ENCODE data around the gene ODF4.

GRCh38 chr17:8312726-8313600 lies 26.7 kb upstream of the ODF4 start:
- TF ChIP-seq CTCF (IDR thresholded peaks at IDR 0.05) (no peak), POLR2A (IDR thresholded peaks at IDR 0.05) (no peak)

Data from adrenal gland (tissue), 5 donors.